IMR-90 (cell line): ENCODE measurements around the gene BEND2. TPM values are rescaled to one million over a fixed set of nuclear protein-coding genes. Genes with fewer than 3 reads are reported as not detected.

Experiments used
- ATAC-seq: fragments of 200-7000 bp; cut with Tn5 transposase; 2 replicates; pipeline ENCODE4 v1.9.1; 2020; ENCODE audit warnings: low read depth, mild to moderate bottlenecking, moderate library complexity
- BruUV-seq: library from RNA; stranded (reverse); fragments of 400-500 nt; replicated peaks from 2 replicates; lab custom pipeline; 2021; lab: Mats Ljungman, UMichigan
- CTCF ChIA-PET: fragments of 300-600 bp; formaldehyde crosslinking; extraction: SDS; loops from one replicate; lab custom pipeline; 2021; ENCODE audit warnings: antibody characterized with exemption; lab: Yijun Ruan, JAX
- POLR2A ChIA-PET: fragments of 300-600 bp; sonication (Branson Sonifier 250); formaldehyde crosslinking; loops from one replicate; lab custom pipeline; 2022; ENCODE audit warnings: antibody characterized with exemption; ENCODE audit not compliant: unreplicated experiment; lab: Charles Lee
- DNase-seq: peaks from one replicate; pipeline ENCODE4 v3.0.0; 2013
- H2AFZ ChIP-seq: replicated peaks from 2 replicates; pipeline ENCODE3; 2013; ENCODE audit warnings: low read length, mild to moderate bottlenecking; ENCODE audit not compliant: poor library complexity
- H2AK5ac ChIP-seq: 2 replicates; pipeline ENCODE4 v1.6.1; 2013; ENCODE audit warnings: low read depth, low read length, inconsistent platforms
- H2AK9ac ChIP-seq: replicated peaks from 2 replicates; pipeline ENCODE3; 2013; ENCODE audit warnings: mild to moderate bottlenecking, low read depth, low read length, moderate library complexity; ENCODE audit not compliant: poor library complexity
- H2BK120ac ChIP-seq: 2 replicates; pipeline ENCODE4 v1.6.1; 2013; ENCODE audit warnings: low read depth, low read length, inconsistent platforms
- H2BK15ac ChIP-seq: 3 replicates; pipeline ENCODE4 v1.6.1; 2013; ENCODE audit warnings: low read depth, low read length, inconsistent platforms
- H2BK20ac ChIP-seq: 2 replicates; pipeline ENCODE4 v1.6.1; 2013; ENCODE audit warnings: low read depth, mild to moderate bottlenecking, inconsistent platforms, low read length, moderate library complexity
- H2BK5ac ChIP-seq: 2 replicates; pipeline ENCODE4 v1.6.1; 2013; ENCODE audit warnings: mild to moderate bottlenecking, low read depth, low read length, inconsistent platforms; ENCODE audit not compliant: poor library complexity, severe bottlenecking
- H3K14ac ChIP-seq: replicated peaks from 2 replicates; pipeline ENCODE4 v1.6.1; 2013; ENCODE audit warnings: low read depth, low read length, inconsistent platforms
- H3K18ac ChIP-seq: 2 replicates; pipeline ENCODE4 v1.6.1; 2013; ENCODE audit warnings: low read depth, low read length, control low read depth
- H3K23ac ChIP-seq: 2 replicates; pipeline ENCODE4 v1.6.1; 2013; ENCODE audit warnings: low read depth, low read length, inconsistent platforms
- H3K27ac ChIP-seq: 2 replicates; pipeline ENCODE4 v1.5.1; 2013; ENCODE audit warnings: mild to moderate bottlenecking, control low read depth, low read length; ENCODE audit not compliant: insufficient read depth
- H3K27me3 ChIP-seq: 2 replicates; pipeline ENCODE4 v1.6.1; 2013; ENCODE audit warnings: low read length; ENCODE audit not compliant: control insufficient read depth, insufficient read depth
- H3K36me3 ChIP-seq: 2 replicates; pipeline ENCODE4 v1.6.1; 2013; ENCODE audit warnings: low read length, mixed read lengths; ENCODE audit not compliant: control insufficient read depth, insufficient read depth
- H3K4ac ChIP-seq: 2 replicates; pipeline ENCODE4 v1.6.1; 2013; ENCODE audit warnings: low read depth, low read length, inconsistent platforms
- H3K4me1 ChIP-seq: 2 replicates; pipeline ENCODE4 v1.6.1; 2013; ENCODE audit warnings: low read length, mixed read lengths; ENCODE audit not compliant: control insufficient read depth, insufficient read depth
- H3K4me2 ChIP-seq: 2 replicates; pipeline ENCODE4 v1.6.1; 2013; ENCODE audit warnings: low read depth, mild to moderate bottlenecking, control low read depth, low read length, moderate library complexity
- H3K4me3 ChIP-seq: 2 replicates; pipeline ENCODE4 v1.5.1; 2013; ENCODE audit warnings: low read depth, mild to moderate bottlenecking, control low read depth, low read length, moderate library complexity; ENCODE audit not compliant: insufficient read depth
- H3K56ac ChIP-seq: 2 replicates; pipeline ENCODE4 v1.6.1; 2013; ENCODE audit warnings: low read length, inconsistent platforms; ENCODE audit not compliant: insufficient read depth; ENCODE audit errors: extremely low read depth
- H3K79me1 ChIP-seq, 2 experiments: 2 replicates each; pipeline ENCODE4 v1.6.1; 2013; ENCODE audit warnings: low read length in 2 of 2, inconsistent platforms in 1 of 2, low read depth in 1 of 2
- H3K9ac ChIP-seq: 2 replicates; pipeline ENCODE4 v1.6.1; 2013; ENCODE audit warnings: low read depth, low read length, control low read depth
- H3K9me1 ChIP-seq: 2 replicates; pipeline ENCODE4 v1.6.1; 2013; ENCODE audit warnings: low read length, inconsistent platforms; ENCODE audit not compliant: insufficient read depth
- H3K9me3 ChIP-seq: 2 replicates; pipeline ENCODE4 v1.6.1; 2013; ENCODE audit warnings: low read length; ENCODE audit not compliant: control insufficient read depth, insufficient read depth
- H4K20me1 ChIP-seq: 2 replicates; pipeline ENCODE4 v1.6.1; 2013; ENCODE audit warnings: low read length, inconsistent platforms; ENCODE audit not compliant: insufficient read depth
- H4K5ac ChIP-seq: 2 replicates; pipeline ENCODE4 v1.6.1; 2013; ENCODE audit warnings: mild to moderate bottlenecking, low read depth, low read length, control low read depth
- H4K8ac ChIP-seq, 2 experiments: 2 replicates each; pipeline ENCODE4 v1.6.1; 2013; ENCODE audit warnings: low read depth in 2 of 2, low read length in 2 of 2, control low read depth in 1 of 2, inconsistent platforms in 1 of 2
- H4K91ac ChIP-seq: 2 replicates; pipeline ENCODE4 v1.6.1; 2013; ENCODE audit warnings: low read depth, low read length, inconsistent platforms; ENCODE audit not compliant: insufficient read depth
- BHLHE40 ChIP-seq: fragments of 150-350 bp; IDR thresholded peaks from 2 replicates; pipeline ENCODE4 v1.6.1; 2016; ENCODE audit warnings: mild to moderate bottlenecking, low read depth, low read length
- ELK1 ChIP-seq: fragments of 150-350 bp; IDR thresholded peaks from 2 replicates; pipeline ENCODE4 v1.6.1; 2016; ENCODE audit warnings: low read depth, mild to moderate bottlenecking, low read length, moderate library complexity, borderline replicate concordance
- FOS ChIP-seq: fragments of 150-350 bp; IDR thresholded peaks from 2 replicates; pipeline ENCODE4 v1.6.1; 2016; ENCODE audit warnings: low read depth, low read length
- MAFK ChIP-seq: IDR thresholded peaks from 2 replicates; pipeline ENCODE4 v1.6.1; 2012; ENCODE audit warnings: low read depth, low read length, improper control_type of control experiment
- MAZ ChIP-seq: IDR thresholded peaks from 2 replicates; pipeline ENCODE4 v1.6.1; 2012; ENCODE audit warnings: low read depth, mild to moderate bottlenecking, low read length, improper control_type of control experiment, moderate library complexity, borderline replicate concordance
- MXI1 ChIP-seq: IDR thresholded peaks from 2 replicates; pipeline ENCODE4 v1.6.1; 2012; ENCODE audit warnings: low read depth, mild to moderate bottlenecking, low read length, moderate library complexity, borderline replicate concordance
- POLR2A ChIP-seq: IDR thresholded peaks from 2 replicates; pipeline ENCODE4 v1.6.1; 2012; ENCODE audit warnings: mild to moderate bottlenecking, low read depth, low read length
- RAD21 ChIP-seq: IDR thresholded peaks from 2 replicates; pipeline ENCODE4 v1.6.1; 2012; ENCODE audit warnings: low read length, improper control_type of control experiment
- RCOR1 ChIP-seq: IDR thresholded peaks from 2 replicates; pipeline ENCODE4 v1.6.1; 2012; ENCODE audit warnings: mild to moderate bottlenecking, low read length, improper control_type of control experiment; ENCODE audit not compliant: insufficient replicate concordance
- RFX5 ChIP-seq: IDR thresholded peaks from 2 replicates; pipeline ENCODE4 v1.8.0; 2012; ENCODE audit warnings: low read depth, mild to moderate bottlenecking, low read length, moderate library complexity
- SMC3 ChIP-seq: fragments of 150-350 bp; IDR thresholded peaks from 2 replicates; pipeline ENCODE4 v1.6.1; 2016; ENCODE audit warnings: low read depth, mild to moderate bottlenecking, antibody characterized with exemption, low read length, moderate library complexity
- WGBS, 2 experiments: methylation state at CpG; one replicate each; pipeline versions ENCODE4 v1.1.5 to v1.1.7; 2013; ENCODE audit warnings: missing lambda C conversion rate in 2 of 2; ENCODE audit not compliant: insufficient read length in 1 of 2; ENCODE audit errors: extremely low coverage in 2 of 2; 5-methylcytosine and 5-hydroxymethylcytosine counted together
- dilution Hi-C: fragments of 300-500 bp; cut with HindIII; formaldehyde crosslinking; loops from one replicate; pipeline ENCODE4 v1.14.3; 2018; ENCODE audit warnings: low sequenced_read_pairs; ENCODE audit not compliant: unreplicated experiment
- in situ Hi-C: fragments of 300-500 bp; cut with MboI; formaldehyde crosslinking; loops from 3 replicates; pipeline ENCODE4 v1.14.3; 2019; ENCODE audit warnings: low sequenced_read_pairs, inconsistent platforms, mixed read lengths
- intact Hi-C: fragments of 100-400 bp; cut with micrococcal nuclease; formaldehyde crosslinking; loops from 2 replicates; pipeline ENCODE4 v1.10.0; 2022
- polyA plus RNA-seq, 3 experiments: library from polyadenylated mRNA; depleted of rRNA; stranded (reverse); fragments of >200 nt; gene quantifications; 2 replicates each; pipeline ENCODE4 v1.2.3, GENCODE V29; 2012; ENCODE audit warnings: low replicate concordance in 1 of 3
- total RNA-seq: library from RNA; depleted of rRNA; stranded (reverse); fragments of >200 nt; gene quantifications from 2 replicates; pipeline ENCODE4 v1.2.3, GENCODE V29; 2012
- TF ChIP-seq, protein P1 (sequence below): conservative IDR thresholded peaks from 2 replicates; pipeline ENCODE4 v1.5.1; 2012; ENCODE audit warnings: mild to moderate bottlenecking, low read depth, low read length, improper control_type of control experiment

Gene BEND2
- total and polyA plus RNA-seq, 2 of the 4 experiments (the other 2 are of a cell fraction) = not detected

GRCh38 chrX:18252644-18253359, 32.1 kb upstream of the BEND2 start:
- dilution Hi-C loops = no loop called here

More at GRCh38 chrX:18252644-18253359, 32.1 kb upstream of the BEND2 start:
- H3K79me1 ChIP-seq = no peaks in the 10 kb centered on the region
- H4K20me1 ChIP-seq = no peaks in the 10 kb centered on the region
- CTCF ChIA-PET = interaction anchor here (0.5 to 1.1 kb wide), 2 partner anchors 12 to 530 kb away, joined by 3 read pairs; no protein-coding TSS in a partner anchor
- DNase-seq (peak; percentile 9), ATAC-seq (no peak)
- H2AFZ ChIP-seq = no peak overlapping the region
- H3K4me2 ChIP-seq = no peak overlapping the region
- in situ Hi-C loops (no loop called here), intact Hi-C loops (no loop called here)
- no peak overlapping the region for H3K18ac ChIP-seq
- no peaks in the 10 kb centered on the region for H3K9me3 ChIP-seq
- no peak for TF ChIP-seq FOS
- no peak for TF ChIP-seq RFX5
- TF ChIP-seq SMC3 = no peak
- no peak for TF ChIP-seq MAFK
- TF ChIP-seq MXI1 = no peak
- no peak for TF ChIP-seq BHLHE40
- TF ChIP-seq MAZ = no peak
- TF ChIP-seq POLR2A = no peak
- TF ChIP-seq RAD21 = no peak
- TF ChIP-seq, protein P1, sequence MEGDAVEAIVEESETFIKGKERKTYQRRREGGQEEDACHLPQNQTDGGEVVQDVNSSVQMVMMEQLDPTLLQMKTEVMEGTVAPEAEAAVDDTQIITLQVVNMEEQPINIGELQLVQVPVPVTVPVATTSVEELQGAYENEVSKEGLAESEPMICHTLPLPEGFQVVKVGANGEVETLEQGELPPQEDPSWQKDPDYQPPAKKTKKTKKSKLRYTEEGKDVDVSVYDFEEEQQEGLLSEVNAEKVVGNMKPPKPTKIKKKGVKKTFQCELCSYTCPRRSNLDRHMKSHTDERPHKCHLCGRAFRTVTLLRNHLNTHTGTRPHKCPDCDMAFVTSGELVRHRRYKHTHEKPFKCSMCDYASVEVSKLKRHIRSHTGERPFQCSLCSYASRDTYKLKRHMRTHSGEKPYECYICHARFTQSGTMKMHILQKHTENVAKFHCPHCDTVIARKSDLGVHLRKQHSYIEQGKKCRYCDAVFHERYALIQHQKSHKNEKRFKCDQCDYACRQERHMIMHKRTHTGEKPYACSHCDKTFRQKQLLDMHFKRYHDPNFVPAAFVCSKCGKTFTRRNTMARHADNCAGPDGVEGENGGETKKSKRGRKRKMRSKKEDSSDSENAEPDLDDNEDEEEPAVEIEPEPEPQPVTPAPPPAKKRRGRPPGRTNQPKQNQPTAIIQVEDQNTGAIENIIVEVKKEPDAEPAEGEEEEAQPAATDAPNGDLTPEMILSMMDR = no peak
- TF ChIP-seq ELK1 = no peak
- no peak for TF ChIP-seq RCOR1
- no peaks in the 10 kb centered on the region for H3K27me3 ChIP-seq
- H2BK20ac ChIP-seq = no peak overlapping the region
- BruUV-seq = no TSS peak
- H3K4me3 ChIP-seq = no peak overlapping the region
- no peak overlapping the region for H2AK9ac ChIP-seq
- no peak overlapping the region for H2BK15ac ChIP-seq
- no peak overlapping the region for H3K56ac ChIP-seq
- no peaks in the 10 kb centered on the region for H3K4me1 ChIP-seq
- no peak overlapping the region for H2AK5ac ChIP-seq
- H3K9me1 ChIP-seq = no peaks in the 10 kb centered on the region
- H3K4ac ChIP-seq = no peak overlapping the region
- WGBS, 2 experiments = no CpG with 5 or more reads among the region's 3 CpGs
- no peaks in the 10 kb centered on the region for H3K36me3 ChIP-seq
- no peak overlapping the region for H3K23ac ChIP-seq
- no peak overlapping the region for H2BK120ac ChIP-seq
- POLR2A ChIA-PET = no interaction called here
- no peak overlapping the region for H3K14ac ChIP-seq
- H4K5ac ChIP-seq = no peak overlapping the region
- no peak overlapping the region for H3K27ac ChIP-seq
- no peak overlapping the region for H3K9ac ChIP-seq
- H4K91ac ChIP-seq = no peak overlapping the region
- no peak overlapping the region for H2BK5ac ChIP-seq
- H4K8ac ChIP-seq = no peak overlapping the region
